ENCODE measurements around the gene GRIA3.

DNA sequence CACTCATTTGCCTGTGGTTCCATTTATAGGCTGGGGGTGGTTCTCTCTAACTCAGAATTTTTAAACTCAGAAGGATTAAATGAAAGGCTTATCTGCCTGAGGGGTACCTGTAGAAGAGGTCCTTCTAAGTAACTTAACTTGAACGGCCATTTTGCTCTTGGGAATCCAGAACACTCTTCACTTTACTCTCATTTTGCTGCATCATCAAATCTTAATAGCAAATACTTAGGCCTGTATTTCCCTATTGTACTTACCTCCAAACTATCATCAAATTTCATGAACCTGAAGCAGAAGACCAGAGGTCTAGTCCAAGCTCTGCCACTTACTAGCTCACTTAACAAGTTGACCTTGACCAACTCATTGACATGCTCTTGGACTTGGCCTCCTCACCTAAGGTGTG lies 70.4 kb downstream of the GRIA3 start:
- TF ChIP-seq POLR2AphosphoS5 (IDR thresholded peaks at IDR 0.05; ENCODE audit: insufficient read depth in 1 of 2, low read depth in 1 of 2) (no peak), POLR2A (IDR thresholded peaks at IDR 0.05) (no peak)
- TF ChIP-seq, protein P1, sequence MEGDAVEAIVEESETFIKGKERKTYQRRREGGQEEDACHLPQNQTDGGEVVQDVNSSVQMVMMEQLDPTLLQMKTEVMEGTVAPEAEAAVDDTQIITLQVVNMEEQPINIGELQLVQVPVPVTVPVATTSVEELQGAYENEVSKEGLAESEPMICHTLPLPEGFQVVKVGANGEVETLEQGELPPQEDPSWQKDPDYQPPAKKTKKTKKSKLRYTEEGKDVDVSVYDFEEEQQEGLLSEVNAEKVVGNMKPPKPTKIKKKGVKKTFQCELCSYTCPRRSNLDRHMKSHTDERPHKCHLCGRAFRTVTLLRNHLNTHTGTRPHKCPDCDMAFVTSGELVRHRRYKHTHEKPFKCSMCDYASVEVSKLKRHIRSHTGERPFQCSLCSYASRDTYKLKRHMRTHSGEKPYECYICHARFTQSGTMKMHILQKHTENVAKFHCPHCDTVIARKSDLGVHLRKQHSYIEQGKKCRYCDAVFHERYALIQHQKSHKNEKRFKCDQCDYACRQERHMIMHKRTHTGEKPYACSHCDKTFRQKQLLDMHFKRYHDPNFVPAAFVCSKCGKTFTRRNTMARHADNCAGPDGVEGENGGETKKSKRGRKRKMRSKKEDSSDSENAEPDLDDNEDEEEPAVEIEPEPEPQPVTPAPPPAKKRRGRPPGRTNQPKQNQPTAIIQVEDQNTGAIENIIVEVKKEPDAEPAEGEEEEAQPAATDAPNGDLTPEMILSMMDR (IDR thresholded peaks at IDR 0.05), result no peak
